HG03342 (cell line): ENCODE results near the gene SRGAP2.
"Not testable (repeated sequence)": the region's sequence is repeated elsewhere in the genome, so short reads cannot be mapped to it uniquely, and the experiment has no call there.

Experiments
- ATAC-seq: cut with Tn5 transposase; IDR thresholded peaks from one replicate; pipeline ENCODE4 v1.9.1; 2021; ENCODE audit warnings: mild to moderate bottlenecking, moderate library complexity; ENCODE audit not compliant: unreplicated experiment

Gene SRGAP2

GRCh38 chr1:206204871-206205270, 1.5 kb downstream of the SRGAP2 start:
- not testable (repeated sequence) for ATAC-seq

GRCh38 chr1:206205569-206205968, 2.2 kb downstream of the SRGAP2 start:
- not testable (repeated sequence) for ATAC-seq

- ATAC-seq, result not testable (repeated sequence)
Measured at GRCh38 chr1:206210802-206211201, 7.5 kb downstream of the SRGAP2 start.

GRCh38 chr1:206215600-206216392, 12.5 kb downstream of the SRGAP2 start:
- not testable (repeated sequence) for ATAC-seq

- ATAC-seq, result not testable (repeated sequence)
Measured at GRCh38 chr1:206218285-206218684, 14.9 kb downstream of the SRGAP2 start.

GRCh38 chr1:206218765-206219164, 15.4 kb downstream of the SRGAP2 start:
- not testable (repeated sequence) for ATAC-seq

GRCh38 chr1:206219514-206220331, 16.4 kb downstream of the SRGAP2 start:
- not testable (repeated sequence) for ATAC-seq

GRCh38 chr1:206220332-206221000, 17.1 kb downstream of the SRGAP2 start:
- not testable (repeated sequence) for ATAC-seq

GRCh38 chr1:206221585-206221984, 18.2 kb downstream of the SRGAP2 start:
- ATAC-seq, result not testable (repeated sequence)

GRCh38 chr1:206224190-206224776, 20.9 kb downstream of the SRGAP2 start:
- not testable (repeated sequence) for ATAC-seq

- ATAC-seq, result not testable (repeated sequence)
Measured at GRCh38 chr1:206225386-206225785, 22.0 kb downstream of the SRGAP2 start.

- ATAC-seq, result not testable (repeated sequence)
Measured at GRCh38 chr1:206226886-206227285, 23.5 kb downstream of the SRGAP2 start.

- ATAC-seq, result not testable (repeated sequence)
Measured at GRCh38 chr1:206229286-206229685, 25.9 kb downstream of the SRGAP2 start.

GRCh38 chr1:206231989-206232388, 28.6 kb downstream of the SRGAP2 start:
- not testable (repeated sequence) for ATAC-seq

- peak; percentile 70 for ATAC-seq
Measured at GRCh38 chr1:206232970-206233645, 29.8 kb downstream of the SRGAP2 start.

- ATAC-seq, result not testable (repeated sequence)
Measured at GRCh38 chr1:206234189-206234916, 31.0 kb downstream of the SRGAP2 start.

- ATAC-seq, result not testable (repeated sequence)
Measured at GRCh38 chr1:206235190-206235589, 31.8 kb downstream of the SRGAP2 start.

- ATAC-seq, result peak; percentile 61
Measured at GRCh38 chr1:206240288-206240687, 36.9 kb downstream of the SRGAP2 start.

GRCh38 chr1:206243335-206243734, 40.0 kb downstream of the SRGAP2 start:
- peak; percentile 96 for ATAC-seq
